ENCODE measurements around the gene ADGRL1. TPM values are rescaled to one million over a fixed set of nuclear protein-coding genes. Genes with fewer than 3 reads are reported as not detected.

ADGRL1 gene
- total RNA-seq, 1 experiment from 2014 or later, result 88.6 TPM

DNA sequence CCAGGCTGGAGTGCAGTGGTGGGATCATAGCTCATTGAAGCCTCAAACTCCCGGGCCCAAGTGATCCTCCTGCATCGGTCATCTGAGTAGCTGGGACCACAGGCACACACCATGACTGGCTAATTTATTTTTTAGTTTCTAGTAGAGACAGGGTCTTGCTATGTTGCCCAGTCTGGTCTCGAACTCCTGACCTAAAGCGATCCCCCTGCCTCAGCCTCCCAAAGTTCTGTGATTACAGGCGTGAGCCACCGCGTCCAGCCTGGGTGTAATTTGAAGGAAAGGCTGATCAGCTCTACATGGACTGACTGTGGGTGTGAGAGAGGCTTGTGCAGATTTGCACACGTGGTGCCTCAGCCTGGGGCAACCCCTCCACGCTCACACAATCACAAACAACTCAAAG, 31.1 kb downstream of the ADGRL1 start:
- no peak overlapping the region for H3K27ac ChIP-seq (ENCODE audit: low read depth, low read length)
- H3K9ac ChIP-seq (ENCODE audit: low read length), result no peak overlapping the region
- TF ChIP-seq SIN3A (IDR thresholded peaks at IDR 0.05; ENCODE audit: low read depth) (no peak), POLR2A (IDR thresholded peaks at IDR 0.05; ENCODE audit: borderline replicate concordance, extremely low read depth, insufficient read depth, insufficient read length) (no peak)
- no peak overlapping the region for H2AFZ ChIP-seq (ENCODE audit: low read depth, low read length, poor library complexity, severe bottlenecking)
- H3K36me3 ChIP-seq (ENCODE audit: control insufficient read depth in 1 of 2, insufficient read depth in 2 of 2, low read length in 2 of 2), result peaks cover 18 to 29% of the 10 kb centered on the region in 2 experiments; a peak in 3 of 4 replicates
- no peak overlapping the region for H3K4me2 ChIP-seq (ENCODE audit: low read length)
- no peaks in the 10 kb centered on the region for H3K27me3 ChIP-seq (ENCODE audit: insufficient read depth, low read length)
- no peaks in the 10 kb centered on the region for H4K20me1 ChIP-seq (ENCODE audit: insufficient read depth)
- CTCF ChIA-PET, result no interaction called here
- H3K79me2 ChIP-seq (ENCODE audit: insufficient read depth, low read length), result no peaks in the 10 kb centered on the region
- no peak overlapping the region for H3K4me3 ChIP-seq (replicated peaks in 1 of 2; ENCODE audit: low read depth in 1 of 2, low read length in 2 of 2)
- no peaks in the 10 kb centered on the region for H3K9me2 ChIP-seq (ENCODE audit: insufficient read depth)
- ATAC-seq (no peak), DNase-seq (ENCODE audit: low read depth, low spot score) (no peak)
- H3K9me3 ChIP-seq (ENCODE audit: control insufficient read depth in 1 of 2, insufficient read depth in 1 of 2, low read depth in 1 of 2, low read length in 2 of 2), result no peaks in the 10 kb centered on the region
- H3K4me1 ChIP-seq (ENCODE audit: control insufficient read depth in 1 of 2, insufficient read depth in 2 of 2, low read length in 2 of 2), result no peaks in the 10 kb centered on the region
- BruUV-seq (replicated peaks), result no TSS peak
- RAD21 ChIA-PET (ENCODE audit: low non-redundant PET in 1 of 2, low total read pairs in 2 of 2, uncharacterized antibody in 2 of 2, unreplicated experiment in 2 of 2), result no interaction called here
- POLR2A ChIA-PET, result no interaction called here
- intact Hi-C loops (cut with micrococcal nuclease), result no loop called here

- RAD21 ChIA-PET (ENCODE audit: low non-redundant PET in 1 of 2, low total read pairs in 2 of 2, uncharacterized antibody in 2 of 2, unreplicated experiment in 2 of 2), result no interaction called here
- CTCF ChIA-PET, result no interaction called here
- Histone ChIP-seq H3K9me2 (ENCODE audit: insufficient read depth) (no peaks in the 10 kb centered on the region), H3K4me3 (replicated peaks in 1 of 2; ENCODE audit: low read depth in 1 of 2, low read length in 2 of 2) (no peak overlapping the region), H2AFZ (ENCODE audit: low read depth, low read length, poor library complexity, severe bottlenecking) (no peak overlapping the region), H3K4me2 (ENCODE audit: low read length) (no peak overlapping the region), H3K9me3 (ENCODE audit: control insufficient read depth in 1 of 2, insufficient read depth in 1 of 2, low read depth in 1 of 2, low read length in 2 of 2) (no peaks in the 10 kb centered on the region), H3K9ac (ENCODE audit: low read length) (no peak overlapping the region), H3K36me3 (ENCODE audit: control insufficient read depth in 1 of 2, insufficient read depth in 2 of 2, low read length in 2 of 2) (peaks cover 15 to 23% of the 10 kb centered on the region in 2 experiments; a peak in 3 of 4 replicates), H3K79me2 (ENCODE audit: insufficient read depth, low read length) (no peaks in the 10 kb centered on the region), H4K20me1 (ENCODE audit: insufficient read depth) (no peaks in the 10 kb centered on the region), H3K4me1 (ENCODE audit: control insufficient read depth in 1 of 2, insufficient read depth in 2 of 2, low read length in 2 of 2) (no peaks in the 10 kb centered on the region), H3K27ac (ENCODE audit: low read depth, low read length) (no peak overlapping the region), H3K27me3 (ENCODE audit: insufficient read depth, low read length) (no peaks in the 10 kb centered on the region)
- BruUV-seq (replicated peaks), result no TSS peak
- ATAC-seq (no peak), DNase-seq (ENCODE audit: low read depth, low spot score) (no peak)
- intact Hi-C loops (cut with micrococcal nuclease), result no loop called here
- POLR2A ChIA-PET, result no interaction called here
- TF ChIP-seq TCF7L2 (IDR thresholded peaks at IDR 0.05; ENCODE audit: borderline replicate concordance, extremely low read depth, insufficient read depth, insufficient read length) (no peak), ZNF274 (IDR thresholded peaks at IDR 0.05; ENCODE audit: low read depth, low read length) (no peak), ZFX (IDR thresholded peaks at IDR 0.05) (no peak), SIN3A (IDR thresholded peaks at IDR 0.05; ENCODE audit: low read depth) (no peak), POLR2A (IDR thresholded peaks at IDR 0.05; ENCODE audit: borderline replicate concordance, extremely low read depth, insufficient read depth, insufficient read length) (no peak), ZBTB33 (IDR thresholded peaks at IDR 0.05; ENCODE audit: extremely low read depth, insufficient replicate concordance, low read length) (no peak), REST (IDR thresholded peaks at IDR 0.05; ENCODE audit: low read depth) (no peak), ATF3 (IDR thresholded peaks at IDR 0.05) (no peak), EZH2 (IDR thresholded peaks at IDR 0.05) (no peak), RAD21 (IDR thresholded peaks at IDR 0.05; ENCODE audit: low read depth) (no peak)
- TF ChIP-seq, protein P1, sequence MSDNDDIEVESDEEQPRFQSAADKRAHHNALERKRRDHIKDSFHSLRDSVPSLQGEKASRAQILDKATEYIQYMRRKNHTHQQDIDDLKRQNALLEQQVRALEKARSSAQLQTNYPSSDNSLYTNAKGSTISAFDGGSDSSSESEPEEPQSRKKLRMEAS (IDR thresholded peaks at IDR 0.05), result no peak
- TF ChIP-seq, protein P2, sequence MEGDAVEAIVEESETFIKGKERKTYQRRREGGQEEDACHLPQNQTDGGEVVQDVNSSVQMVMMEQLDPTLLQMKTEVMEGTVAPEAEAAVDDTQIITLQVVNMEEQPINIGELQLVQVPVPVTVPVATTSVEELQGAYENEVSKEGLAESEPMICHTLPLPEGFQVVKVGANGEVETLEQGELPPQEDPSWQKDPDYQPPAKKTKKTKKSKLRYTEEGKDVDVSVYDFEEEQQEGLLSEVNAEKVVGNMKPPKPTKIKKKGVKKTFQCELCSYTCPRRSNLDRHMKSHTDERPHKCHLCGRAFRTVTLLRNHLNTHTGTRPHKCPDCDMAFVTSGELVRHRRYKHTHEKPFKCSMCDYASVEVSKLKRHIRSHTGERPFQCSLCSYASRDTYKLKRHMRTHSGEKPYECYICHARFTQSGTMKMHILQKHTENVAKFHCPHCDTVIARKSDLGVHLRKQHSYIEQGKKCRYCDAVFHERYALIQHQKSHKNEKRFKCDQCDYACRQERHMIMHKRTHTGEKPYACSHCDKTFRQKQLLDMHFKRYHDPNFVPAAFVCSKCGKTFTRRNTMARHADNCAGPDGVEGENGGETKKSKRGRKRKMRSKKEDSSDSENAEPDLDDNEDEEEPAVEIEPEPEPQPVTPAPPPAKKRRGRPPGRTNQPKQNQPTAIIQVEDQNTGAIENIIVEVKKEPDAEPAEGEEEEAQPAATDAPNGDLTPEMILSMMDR (IDR thresholded peaks at IDR 0.05 in 2 of 3, conservative IDR thresholded peaks at IDR 0.05 in 1 of 3; ENCODE audit: borderline replicate concordance in 1 of 3, insufficient read depth in 1 of 3, low read depth in 2 of 3, low read length in 2 of 3), result no peak
Observed at GRCh38 chr19:14168993-14169392, 37.0 kb downstream of the ADGRL1 start.
